Dedifferentiated amniotic fluid mesenchymal stem cell (primary cell): ENCODE results near the gene SKA1.
A peak's percentile ranks its signal among the peaks of the same experiment; 100 is the strongest.

Source experiments
- DNase-seq: peaks from one replicate; pipeline ENCODE4 v3.0.0-alpha.2; 2016; ENCODE audit errors: extremely low spot score

SKA1 gene

GRCh38 chr18:50374753-50375391 is at the start of gene SKA1:
TSS of gene SKA1 (plus strand) at chr18:50375046. CDS start at chr18:50375831, 785 bp downstream.
- peak; percentile 91 for DNase-seq

- DNase-seq, result no peak
Measured at GRCh38 chr18:50327983-50328382, 46.9 kb upstream of the SKA1 start.

GRCh38 chr18:50330176-50330575 is 44.7 kb upstream of the SKA1 start:
- no peak for DNase-seq

GRCh38 chr18:50331691-50332090 is 43.2 kb upstream of the SKA1 start:
- DNase-seq, result no peak

GRCh38 chr18:50334546-50335152 is 40.2 kb upstream of the SKA1 start:
- DNase-seq, result no peak

GRCh38 chr18:50338122-50338521 is 36.7 kb upstream of the SKA1 start:
- no peak for DNase-seq

- no peak for DNase-seq
Measured at GRCh38 chr18:50338715-50339114, 36.1 kb upstream of the SKA1 start.

- DNase-seq, result no peak
Measured at GRCh38 chr18:50340078-50340477, 34.8 kb upstream of the SKA1 start.

GRCh38 chr18:50341443-50341842 is 33.4 kb upstream of the SKA1 start:
- no peak for DNase-seq

- DNase-seq, result no peak
Measured at GRCh38 chr18:50350699-50351098, 24.1 kb upstream of the SKA1 start.

- DNase-seq, result no peak
Measured at GRCh38 chr18:50356036-50356945, 18.6 kb upstream of the SKA1 start.

- DNase-seq, result no peak
Measured at GRCh38 chr18:50358844-50359243, 16.0 kb upstream of the SKA1 start.

- no peak for DNase-seq
Measured at GRCh38 chr18:50359806-50360205, 15.0 kb upstream of the SKA1 start.

GRCh38 chr18:50360611-50361010 is 14.2 kb upstream of the SKA1 start:
- DNase-seq, result no peak

GRCh38 chr18:50369672-50370071 is 5.2 kb upstream of the SKA1 start:
- no peak for DNase-seq

- DNase-seq, result no peak
Measured at GRCh38 chr18:50372743-50373142, 2.1 kb upstream of the SKA1 start.

- DNase-seq, result no peak
Measured at GRCh38 chr18:50373561-50374219, 1.2 kb upstream of the SKA1 start.

- DNase-seq, result no peak
Measured at GRCh38 chr18:50374220-50374752, 560 bp upstream of the SKA1 start.

- DNase-seq, result no peak
Measured at GRCh38 chr18:50377061-50377798, 2.4 kb downstream of the SKA1 start.

GRCh38 chr18:50388988-50389387 is 14.1 kb downstream of the SKA1 start:
- no peak for DNase-seq

GRCh38 chr18:50393802-50394201 is 19.0 kb downstream of the SKA1 start:
- no peak for DNase-seq
